Measurements from ENCODE around the gene ALDH1A2. TPM values are rescaled to one million over a fixed set of nuclear protein-coding genes. Genes with fewer than 3 reads are reported as not detected.
"Not testable (repeated sequence)": the region's sequence is repeated elsewhere in the genome, so short reads cannot be mapped to it uniquely, and the experiment has no call there.

ALDH1A2 gene
- total and polyA plus RNA-seq, 8 donors: 1.6 to 6.6 (median 3.4) TPM

GRCh38 chr15:58038426-58039078 lies 27.0 kb downstream of the ALDH1A2 start:
- peaks cover 0 to 4% (median 2%) of the 10 kb centered on the region in 4 donors for H3K27me3 ChIP-seq
- H3K9me3 ChIP-seq: no peaks in the 10 kb centered on the region
- DNase-seq (peak in 1 of 6 donors; percentile 11), ATAC-seq (peak in 3 of 4 donors; percentile 59 to 71 (median 63)), FAIRE-seq (no peak)
- WGBS, 2 donors: 47 to 48% methylated on average over 2 of the region's 2 CpGs
- no peaks in the 10 kb centered on the region for H3K36me3 ChIP-seq
- H3K27ac ChIP-seq: no peak overlapping the region
- no peak overlapping the region for H3K4me3 ChIP-seq
- TF ChIP-seq, protein P1, sequence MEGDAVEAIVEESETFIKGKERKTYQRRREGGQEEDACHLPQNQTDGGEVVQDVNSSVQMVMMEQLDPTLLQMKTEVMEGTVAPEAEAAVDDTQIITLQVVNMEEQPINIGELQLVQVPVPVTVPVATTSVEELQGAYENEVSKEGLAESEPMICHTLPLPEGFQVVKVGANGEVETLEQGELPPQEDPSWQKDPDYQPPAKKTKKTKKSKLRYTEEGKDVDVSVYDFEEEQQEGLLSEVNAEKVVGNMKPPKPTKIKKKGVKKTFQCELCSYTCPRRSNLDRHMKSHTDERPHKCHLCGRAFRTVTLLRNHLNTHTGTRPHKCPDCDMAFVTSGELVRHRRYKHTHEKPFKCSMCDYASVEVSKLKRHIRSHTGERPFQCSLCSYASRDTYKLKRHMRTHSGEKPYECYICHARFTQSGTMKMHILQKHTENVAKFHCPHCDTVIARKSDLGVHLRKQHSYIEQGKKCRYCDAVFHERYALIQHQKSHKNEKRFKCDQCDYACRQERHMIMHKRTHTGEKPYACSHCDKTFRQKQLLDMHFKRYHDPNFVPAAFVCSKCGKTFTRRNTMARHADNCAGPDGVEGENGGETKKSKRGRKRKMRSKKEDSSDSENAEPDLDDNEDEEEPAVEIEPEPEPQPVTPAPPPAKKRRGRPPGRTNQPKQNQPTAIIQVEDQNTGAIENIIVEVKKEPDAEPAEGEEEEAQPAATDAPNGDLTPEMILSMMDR (IDR thresholded peaks at IDR 0.05): no peak
- no peaks in the 10 kb centered on the region for H3K4me1 ChIP-seq
- intact Hi-C loops (cut with DNase I): no loop called here

- DNase-seq: no peak
- intact Hi-C loops (cut with DNase I): no loop called here
- FAIRE-seq: no peak
- H3K4me1 ChIP-seq: no peaks in the 10 kb centered on the region
- no peaks in the 10 kb centered on the region for H3K36me3 ChIP-seq
- ATAC-seq: no peak
- H3K9me3 ChIP-seq: no peaks in the 10 kb centered on the region
- 31 to 35% methylated on average over 2 of the region's 2 CpGs for WGBS, 2 donors
- TF ChIP-seq, protein P1 (IDR thresholded peaks at IDR 0.05): no peak
- no peak overlapping the region for H3K27ac ChIP-seq
- no peak overlapping the region for H3K4me3 ChIP-seq
- peaks cover 0 to 4% (median 2%) of the 10 kb centered on the region in 4 donors for H3K27me3 ChIP-seq
These were observed 27.7 kb downstream of the ALDH1A2 start for GRCh38 chr15:58037723-58038301.

DNA sequence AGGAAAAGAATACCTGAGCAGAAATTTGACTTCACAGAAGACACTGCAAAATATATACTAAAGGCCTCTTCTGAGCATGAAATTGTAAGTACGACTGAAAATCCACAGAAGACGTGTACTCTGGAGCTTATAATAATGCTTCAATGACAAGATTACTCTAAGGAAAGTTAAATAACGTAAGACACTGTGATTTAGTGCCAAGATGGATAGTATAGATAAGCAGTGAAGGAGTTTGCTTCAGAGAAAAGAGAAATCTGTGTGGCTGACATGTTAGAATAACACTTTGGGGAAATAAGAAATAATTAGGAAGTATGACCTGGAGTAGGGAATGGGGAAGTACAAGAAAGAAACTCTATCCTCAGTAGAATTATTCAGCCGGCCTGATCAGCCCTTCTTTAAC lies 28.9 kb downstream of the ALDH1A2 start:
- H3K27ac ChIP-seq: no peak overlapping the region
- H3K27me3 ChIP-seq: peaks cover 0 to 3% (median 0%) of the 10 kb centered on the region in 4 donors
- intact Hi-C loops (cut with DNase I): no loop called here
- H3K36me3 ChIP-seq: no peaks in the 10 kb centered on the region
- no peaks in the 10 kb centered on the region for H3K4me1 ChIP-seq
- FAIRE-seq: no peak
- 77 to 88% methylated on average over 4 of the region's 4 CpGs for WGBS, 2 donors
- no peak overlapping the region for H3K4me3 ChIP-seq
- no peak for ATAC-seq
- TF ChIP-seq, protein P1 (IDR thresholded peaks at IDR 0.05): no peak
- no peak for DNase-seq
- H3K9me3 ChIP-seq: no peaks in the 10 kb centered on the region

GRCh38 chr15:58028392-58028791 lies 37.1 kb downstream of the ALDH1A2 start:
- H3K36me3 ChIP-seq; H3K4me1 ChIP-seq; H3K9me3 ChIP-seq; H3K27ac ChIP-seq; ATAC-seq; DNase-seq; intact Hi-C loops (cut with DNase I); FAIRE-seq; H3K4me3 ChIP-seq; H3K27me3 ChIP-seq: not testable (repeated sequence)
- WGBS, 2 donors: 79 to 86% methylated on average over 1 of the region's 1 CpG

DNA sequence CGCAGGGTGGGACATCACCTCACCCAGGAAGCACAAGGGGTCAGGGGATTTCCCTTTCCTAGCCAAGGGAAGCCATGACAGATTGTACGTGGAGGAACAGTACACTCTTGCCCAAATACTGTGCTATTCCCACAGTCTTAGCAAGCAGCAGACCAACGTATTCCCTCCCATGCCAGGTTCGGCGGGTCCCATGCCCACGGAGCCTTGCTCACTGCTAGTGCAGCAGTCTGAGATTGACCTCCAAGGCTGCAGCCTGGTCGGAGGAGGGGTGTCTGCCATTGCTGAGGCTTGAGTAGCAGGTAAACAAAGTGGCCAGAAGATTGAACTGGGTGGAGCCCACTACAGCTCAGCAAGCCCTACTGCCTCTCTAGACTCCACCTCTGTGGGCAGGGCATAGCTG lies 39.0 kb downstream of the ALDH1A2 start:
- Histone ChIP-seq H3K9me3 (no peaks in the 10 kb centered on the region), H3K4me1 (no peaks in the 10 kb centered on the region), H3K27me3 (no peaks in the 10 kb centered on the region), H3K4me3 (no peak overlapping the region), H3K36me3 (no peaks in the 10 kb centered on the region), H3K27ac (no peak overlapping the region)
- no peak for FAIRE-seq
- TF ChIP-seq, protein P1 (IDR thresholded peaks at IDR 0.05): no peak
- intact Hi-C loops (cut with DNase I): no loop called here
- peak in 1 of 6 donors; percentile 18 for DNase-seq
- ATAC-seq: no peak
- 79 to 83% methylated on average over 7 of the region's 7 CpGs for WGBS, 2 donors
